NCI-H1092 treated with DMSO at 0.1 percent for 48 hours (cell line): ENCODE data around the gene MOB3C.

Experiments
- DNase-seq: peaks from one replicate; lab custom pipeline; 2025; lab: John Stamatoyannopoulos, UW

The MOB3C gene

DNA sequence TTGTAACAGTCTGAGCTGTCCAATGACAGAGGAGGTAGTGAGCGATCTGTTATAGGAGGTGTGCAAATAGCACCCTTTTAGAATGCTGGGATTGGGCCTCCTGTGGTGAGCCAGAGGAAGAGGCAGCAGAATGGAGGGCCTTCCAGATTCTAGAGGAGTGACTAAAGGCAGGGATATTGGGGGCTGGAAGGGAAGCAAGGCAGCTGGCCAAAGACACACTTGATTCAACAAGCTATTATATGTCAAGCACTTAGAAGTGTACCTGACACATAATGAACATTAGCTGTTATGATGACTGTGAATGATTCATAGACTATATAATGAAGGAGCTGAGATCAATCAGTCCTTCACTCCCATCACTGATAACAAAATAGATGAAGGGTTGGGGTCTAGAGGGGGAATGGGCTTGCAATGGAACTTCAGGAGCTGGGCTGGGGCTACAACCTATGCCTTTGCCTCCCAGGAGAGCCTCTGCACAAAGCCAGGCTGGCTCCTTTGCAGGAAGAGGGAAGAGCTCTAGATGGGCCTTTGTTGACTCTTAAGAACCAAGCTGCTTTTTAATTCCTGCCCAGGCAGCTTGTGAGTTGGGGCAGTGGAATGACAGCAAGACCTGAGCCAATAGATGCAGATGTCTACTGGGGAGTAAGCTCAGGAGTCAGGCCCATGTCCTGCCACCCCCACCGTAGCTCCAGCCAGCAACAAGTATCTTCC lies 10.2 kb downstream of the MOB3C start:
- peak; percentile 71 for DNase-seq

DNA sequence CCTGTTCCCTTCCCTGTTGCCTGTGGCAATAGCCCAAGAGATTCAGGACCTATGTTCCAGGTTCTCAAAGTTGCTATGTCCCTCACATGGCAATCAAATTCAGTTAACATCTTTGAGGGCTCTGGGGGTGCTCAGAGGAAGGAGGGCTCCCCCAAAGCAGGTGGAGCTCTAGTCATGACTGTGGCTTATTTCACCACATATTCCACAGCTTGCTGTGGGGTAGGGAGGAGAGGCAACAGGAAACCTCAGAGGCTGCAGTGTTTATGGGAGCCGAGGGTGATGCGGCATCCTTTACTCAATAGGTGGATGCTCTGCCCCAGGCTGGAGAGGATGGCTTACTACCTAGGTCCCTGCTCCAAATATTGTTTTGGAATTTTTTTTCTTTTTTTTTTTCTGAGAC lies 11.4 kb downstream of the MOB3C start:
- DNase-seq: no peak

DNA sequence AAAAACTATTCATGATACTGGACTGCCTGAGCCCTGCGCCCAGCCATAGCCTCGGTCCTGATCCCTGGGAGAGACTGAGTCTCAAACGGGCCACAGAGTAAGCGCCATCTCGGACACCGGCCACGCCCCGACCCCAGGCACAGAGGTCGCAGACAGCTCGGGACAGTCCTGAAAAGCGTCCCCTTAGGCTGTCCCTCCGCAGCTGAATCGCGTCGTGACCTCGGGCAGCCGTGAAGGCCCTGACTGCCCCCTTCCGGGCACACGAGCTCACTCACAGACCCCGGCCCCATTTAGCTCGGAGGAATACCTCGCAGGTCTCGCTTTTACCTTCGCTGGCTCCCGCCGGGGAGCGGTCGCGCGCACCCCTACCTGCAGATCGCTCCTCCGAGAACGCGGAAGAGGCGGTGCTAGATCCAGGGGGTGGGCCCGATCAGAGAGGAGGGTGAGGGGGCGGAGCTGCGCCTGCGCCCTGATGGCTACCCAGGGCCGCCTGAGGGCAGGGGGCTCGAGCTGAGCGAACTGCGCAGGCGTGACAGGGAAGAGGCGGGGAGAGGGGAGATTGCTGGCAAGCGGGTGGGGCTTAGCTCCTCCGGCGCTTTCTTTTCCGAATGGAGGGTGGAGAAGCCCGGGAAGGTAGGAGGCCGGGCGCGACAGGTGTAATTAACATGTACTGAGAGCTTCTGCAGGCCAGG lies 12.6 kb downstream of the MOB3C start, which contains the start of gene MKNK1:
TSS of gene MKNK1 (minus strand) at position 411 of the 692 bp plus-strand sequence. CDS start 20,941 bp downstream, outside the sequence.
- DNase-seq: peak; percentile 42

DNA sequence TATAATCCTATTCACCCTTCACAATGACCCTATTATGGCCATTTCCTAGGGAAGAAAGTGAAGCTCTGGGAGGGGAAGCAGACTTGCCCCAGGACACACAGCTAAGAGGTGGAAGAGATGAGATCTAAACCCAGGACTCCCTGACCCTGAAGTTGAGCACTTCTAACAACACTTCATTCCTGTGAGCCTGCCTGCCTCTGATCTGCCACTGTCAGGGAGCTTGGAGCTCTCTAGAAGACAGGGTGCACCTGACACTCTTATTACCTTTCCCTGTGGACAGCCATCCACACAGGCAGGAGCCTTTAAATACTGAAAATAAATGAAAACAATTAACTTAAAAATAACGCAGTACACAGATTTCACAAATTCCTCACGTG lies 13.1 kb downstream of the MOB3C start:
- no peak for DNase-seq

DNA sequence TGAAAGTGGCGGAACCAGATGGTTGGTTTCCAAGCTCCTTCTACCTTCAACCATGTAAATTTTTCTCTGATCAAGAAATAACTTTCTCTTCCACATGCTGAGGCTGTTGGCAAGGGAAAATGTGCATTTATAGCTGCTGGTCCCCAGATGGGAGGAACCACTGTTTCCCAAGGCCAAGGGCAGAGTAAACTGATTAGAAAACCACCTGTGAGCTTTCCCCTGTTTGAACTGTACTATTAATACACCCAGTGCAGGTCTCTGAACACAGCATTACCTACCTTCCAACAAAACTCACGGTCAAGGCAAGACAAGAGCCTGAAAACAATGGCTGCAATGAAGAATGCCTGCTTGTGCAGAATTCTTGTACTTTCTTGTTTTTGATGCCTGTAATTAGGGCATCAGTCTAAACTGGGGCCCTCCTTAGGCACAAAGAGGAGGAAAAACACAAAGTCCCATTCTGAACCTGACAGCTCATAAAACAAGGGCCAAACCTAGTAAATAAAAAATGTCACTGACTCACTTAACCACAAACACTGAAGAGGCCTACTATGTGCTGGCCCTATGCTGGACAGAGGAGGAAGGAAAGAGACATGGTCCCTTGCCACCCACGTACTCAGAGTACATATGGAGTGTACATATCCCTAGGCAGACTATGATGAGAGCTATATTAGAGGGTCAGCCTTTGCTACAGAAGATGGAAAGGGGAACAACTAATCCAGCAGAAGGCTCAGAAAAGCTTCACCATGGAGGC lies 15.2 kb downstream of the MOB3C start:
- DNase-seq: no peak

DNA sequence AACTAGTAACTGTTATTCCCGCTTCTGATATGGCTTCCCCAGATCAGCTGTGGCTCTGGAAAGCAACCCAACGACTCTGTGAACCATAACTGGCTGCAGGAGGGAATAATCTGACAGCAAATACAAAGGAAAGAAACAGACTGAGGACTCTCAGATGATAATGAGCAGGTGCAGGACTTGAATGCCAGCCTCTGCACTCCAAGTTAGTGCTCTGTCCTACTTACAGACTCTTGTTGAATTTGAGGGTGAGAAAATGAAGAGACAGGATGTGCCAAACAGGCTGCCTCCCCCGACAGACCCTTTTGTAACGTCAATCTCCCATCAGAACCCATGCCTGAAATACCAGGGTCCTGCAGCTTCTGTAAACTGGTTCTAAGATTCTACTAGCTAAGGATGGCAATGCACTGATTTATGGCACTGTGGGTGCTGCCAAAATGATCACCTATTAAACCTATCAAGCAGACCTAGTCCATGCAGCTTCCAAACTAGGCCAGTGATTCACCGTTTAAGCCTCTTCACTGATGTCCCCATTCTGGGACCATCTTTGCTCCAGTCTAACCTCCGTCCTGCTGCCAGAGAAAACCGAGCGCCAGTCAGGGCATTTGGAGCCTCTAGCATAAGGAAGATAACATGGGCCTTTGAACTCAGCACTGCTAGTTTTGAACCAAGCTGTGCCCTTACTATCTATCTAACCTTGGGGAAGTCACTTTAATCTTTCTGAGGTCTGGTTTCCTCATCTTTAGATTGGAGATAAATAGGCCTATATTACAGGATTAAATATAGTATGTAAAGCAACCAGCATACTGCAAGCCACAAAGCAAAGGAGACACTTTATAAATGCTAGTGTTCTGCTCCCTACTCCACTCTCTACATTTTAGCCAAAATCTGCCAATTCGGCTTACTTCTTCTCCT lies 17.3 kb downstream of the MOB3C start:
- no peak for DNase-seq

DNA sequence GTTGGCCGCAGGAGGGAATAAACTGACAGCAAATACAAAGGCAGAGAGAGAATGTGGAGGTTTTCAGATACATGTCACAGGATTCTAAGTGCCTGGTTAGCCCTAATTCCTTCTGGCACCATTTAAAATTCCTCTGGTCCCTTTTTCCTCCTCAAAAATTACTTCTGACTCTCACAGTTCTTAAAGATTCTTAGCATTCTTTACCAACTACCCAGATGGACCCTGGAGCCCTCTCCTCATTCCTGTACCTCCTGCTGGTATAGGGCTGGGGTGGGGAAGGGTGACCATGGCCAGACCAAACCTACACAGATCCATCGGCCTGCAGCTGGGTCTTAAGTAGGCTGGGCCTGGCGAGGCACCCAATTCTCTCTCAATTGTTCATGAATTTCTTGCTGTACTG lies 19.8 kb downstream of the MOB3C start:
- DNase-seq: no peak

DNA sequence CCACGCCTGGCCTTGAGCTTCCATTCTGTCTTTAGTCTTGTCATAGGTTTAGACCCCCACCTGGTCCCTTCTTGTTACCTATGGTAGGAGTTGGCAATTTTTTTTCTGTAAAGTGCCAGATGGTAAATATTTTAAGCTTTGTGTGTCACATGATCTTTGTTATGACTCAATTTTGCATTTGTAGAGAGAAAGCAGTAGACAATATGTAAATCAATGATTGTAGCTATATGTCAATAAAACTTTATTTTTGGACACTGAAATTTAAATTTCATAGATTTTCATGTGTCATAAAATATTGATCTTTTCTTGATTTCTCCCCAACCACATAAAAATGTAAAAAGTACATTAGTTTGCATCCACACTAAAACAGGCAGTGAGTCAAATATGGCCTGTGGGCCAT lies 20.6 kb downstream of the MOB3C start:
- DNase-seq: no peak

DNA sequence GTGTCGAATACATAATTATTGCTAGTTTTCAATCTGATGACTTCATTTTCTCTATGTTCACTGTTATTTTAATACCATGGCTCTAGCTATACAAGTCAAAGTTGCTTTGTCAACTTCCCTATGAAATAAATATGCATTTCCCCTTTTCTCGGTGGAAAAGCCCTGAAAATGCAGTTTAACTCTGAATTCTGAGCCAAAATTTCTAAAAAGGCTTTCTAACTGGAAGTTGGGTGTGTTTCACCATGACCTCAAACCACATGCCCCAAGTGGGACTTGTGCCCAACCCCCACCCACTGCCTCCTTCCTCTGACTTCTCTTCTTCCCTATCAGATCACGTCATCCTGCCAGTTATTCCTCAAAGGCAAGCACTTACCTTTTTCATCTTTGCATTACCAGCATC lies 21.5 kb downstream of the MOB3C start:
- no peak for DNase-seq

DNA sequence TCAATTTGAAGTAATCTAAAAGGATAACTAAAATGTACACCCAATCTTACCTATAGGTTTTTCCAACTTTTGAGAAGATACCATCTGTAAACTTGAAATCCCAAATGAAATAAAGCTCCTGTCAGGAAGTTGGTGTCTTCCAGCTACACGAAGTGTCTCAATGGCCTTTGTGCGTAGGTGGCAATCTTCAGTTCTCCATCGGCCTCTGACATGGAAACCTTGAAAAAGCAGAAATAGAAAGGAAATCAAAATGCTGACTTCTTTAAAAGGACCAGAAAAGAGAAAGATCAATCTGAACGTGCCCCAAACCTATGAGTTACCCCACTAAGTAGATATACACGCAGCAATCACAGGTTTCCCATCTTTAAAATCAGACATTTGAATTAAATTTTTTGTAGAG lies 22.5 kb downstream of the MOB3C start:
- no peak for DNase-seq

DNA sequence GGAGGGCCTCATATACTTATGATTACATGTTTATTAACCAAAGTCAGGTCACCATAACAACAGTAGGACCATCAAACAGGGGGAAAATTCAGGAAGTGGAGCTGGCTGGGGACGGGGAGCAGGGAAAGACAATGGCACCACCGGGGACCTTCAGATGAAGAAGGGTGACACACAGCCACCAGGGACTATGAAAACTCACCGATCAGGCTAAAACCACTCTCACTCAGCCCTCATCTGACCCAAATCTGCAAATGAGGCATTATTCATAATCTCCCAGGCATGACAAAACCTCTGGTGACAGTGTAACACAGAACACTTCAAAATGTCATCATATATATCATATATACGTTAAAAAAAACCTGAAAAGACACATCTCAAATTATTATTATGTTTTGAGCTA lies 23.8 kb downstream of the MOB3C start:
- no peak for DNase-seq

DNA sequence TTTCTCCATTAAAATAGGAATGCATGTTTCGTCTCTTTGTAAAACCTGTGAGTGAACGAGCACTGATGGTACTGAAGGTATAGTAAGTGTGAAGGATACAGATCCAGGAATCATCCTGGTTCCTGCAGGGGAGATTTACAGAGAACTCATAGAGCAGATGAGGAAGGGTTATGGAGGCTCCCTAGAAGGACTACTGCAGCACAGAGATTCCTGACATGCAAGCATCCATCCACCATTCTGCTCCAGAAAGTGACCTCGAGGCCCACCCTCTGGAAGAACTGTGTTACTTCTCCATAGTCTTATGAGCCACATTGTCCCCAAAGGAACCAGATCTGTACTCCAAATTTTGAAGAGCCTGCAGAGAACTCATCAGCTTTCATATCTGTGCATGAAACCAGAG lies 27.1 kb downstream of the MOB3C start:
- no peak for DNase-seq

DNA sequence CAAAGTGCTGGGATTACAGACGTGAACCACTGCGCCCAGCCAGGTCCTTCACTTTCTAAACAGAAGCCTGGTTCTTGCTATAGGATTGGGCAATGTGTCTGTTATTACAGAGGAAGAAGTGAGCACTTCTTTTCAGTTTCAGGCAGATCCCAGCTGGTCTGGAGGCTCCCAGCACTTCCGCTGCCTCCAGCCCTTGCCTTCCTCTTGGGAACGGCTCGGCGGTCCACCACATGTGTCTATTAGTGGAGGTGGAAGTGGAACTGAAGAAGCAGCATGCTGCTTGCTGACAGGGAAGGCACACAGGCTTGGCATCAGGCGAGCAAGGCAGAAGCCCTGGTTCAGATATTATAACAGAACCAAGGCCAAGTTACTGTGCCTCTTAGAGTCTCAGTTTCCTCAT lies 29.5 kb downstream of the MOB3C start:
- DNase-seq: no peak

DNA sequence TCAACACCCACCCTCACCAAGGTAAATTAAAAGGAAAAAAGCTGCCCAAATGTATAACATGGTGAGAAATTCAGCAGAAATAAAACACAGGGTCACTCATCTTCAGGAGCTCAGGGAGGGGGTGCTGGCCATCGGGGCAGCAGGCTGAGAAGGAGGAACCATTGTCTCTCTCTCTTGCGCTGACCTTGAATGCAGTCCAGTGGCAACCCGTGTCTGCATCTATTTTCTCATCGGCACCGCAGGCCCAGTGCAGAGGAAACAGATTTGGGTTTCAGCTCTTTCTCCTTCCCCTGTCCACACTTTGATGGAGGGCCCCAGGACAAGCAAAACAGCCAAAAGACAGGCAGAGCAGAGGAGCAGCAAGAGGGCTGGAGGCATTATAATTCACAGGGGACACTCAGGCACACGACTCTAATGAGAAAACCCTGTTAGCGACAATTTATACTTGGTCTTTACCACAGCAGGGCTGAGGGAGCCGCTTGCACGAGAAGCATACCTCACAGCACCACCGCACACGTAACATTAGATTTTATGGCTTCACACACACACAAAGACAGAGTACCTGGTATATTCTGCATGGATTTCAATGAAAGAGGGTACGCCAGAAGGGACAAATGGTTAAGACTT lies 31.2 kb downstream of the MOB3C start:
- no peak for DNase-seq

DNA sequence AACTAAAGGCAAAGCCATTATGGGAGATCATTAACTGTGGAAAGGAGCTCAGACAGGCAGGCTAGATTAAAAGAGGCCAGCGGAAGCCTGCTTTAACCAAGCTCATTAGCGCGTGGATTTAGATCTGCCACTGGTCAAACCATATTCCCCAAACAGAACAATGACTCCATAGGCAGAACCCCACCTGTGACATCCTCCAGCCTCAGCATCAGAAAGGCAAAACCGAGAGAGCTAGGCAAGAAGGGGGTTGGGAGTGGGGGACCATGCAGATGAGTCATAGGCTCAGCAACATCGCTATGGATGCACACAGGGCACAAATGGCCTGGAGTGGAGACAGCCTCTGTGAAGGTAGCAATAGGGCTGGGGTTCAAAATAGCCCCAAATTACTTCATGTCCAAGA lies 33.1 kb downstream of the MOB3C start:
- no peak for DNase-seq

DNA sequence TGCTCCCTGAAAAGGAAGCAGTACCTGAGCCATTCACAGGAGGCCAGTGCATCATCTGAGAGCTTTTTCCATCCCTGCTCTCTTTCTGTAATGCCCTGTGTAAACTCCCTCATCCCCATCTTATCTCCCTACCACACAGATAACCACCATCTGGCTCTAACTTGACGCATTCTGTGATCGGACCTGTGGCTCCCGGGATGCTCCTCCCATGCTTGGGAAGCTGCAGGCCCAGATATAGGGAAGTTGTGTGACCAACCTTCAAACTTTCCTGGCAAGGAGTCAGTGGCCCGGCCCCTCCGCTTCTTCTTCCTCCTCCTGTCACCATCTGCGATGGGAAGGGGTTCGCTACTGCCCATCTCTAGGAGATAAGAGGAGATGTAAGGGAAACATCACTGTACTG lies 33.6 kb downstream of the MOB3C start:
- no peak for DNase-seq

DNA sequence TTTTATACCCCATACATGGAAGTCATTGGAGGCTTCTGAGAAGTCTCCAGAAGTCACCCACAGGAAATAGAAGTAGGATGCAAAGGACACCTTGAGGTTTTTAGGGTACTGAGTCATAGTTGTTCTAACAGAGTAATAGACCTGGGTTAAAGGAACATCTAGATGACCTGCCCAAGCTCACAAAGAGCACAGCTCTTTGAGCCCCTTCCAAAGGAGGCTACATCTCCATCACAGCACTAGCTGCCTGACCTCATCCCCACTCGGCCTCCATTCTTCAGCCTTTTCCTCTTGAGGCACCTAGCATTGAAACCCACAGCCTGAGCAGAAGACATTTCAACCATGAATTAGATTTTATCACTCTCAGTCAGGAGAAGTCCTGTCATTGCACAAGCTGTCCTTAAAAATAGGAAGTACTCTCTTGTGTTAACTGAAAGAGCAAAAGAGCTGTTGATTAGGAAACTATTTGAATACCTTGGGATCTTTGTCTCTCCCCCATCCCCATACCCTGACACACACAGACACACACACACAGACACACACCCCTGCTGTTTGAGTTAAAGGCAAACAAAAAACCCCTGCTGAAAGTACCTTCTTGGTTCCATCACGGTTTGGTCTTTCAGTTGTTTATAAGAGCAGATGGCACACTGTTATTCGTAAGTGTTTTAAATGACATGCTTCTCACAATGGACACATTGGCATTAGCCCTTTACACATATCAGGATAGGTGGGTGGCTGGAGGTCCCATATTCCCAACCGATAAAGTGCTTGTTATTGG lies 34.7 kb downstream of the MOB3C start:
- DNase-seq: no peak

DNA sequence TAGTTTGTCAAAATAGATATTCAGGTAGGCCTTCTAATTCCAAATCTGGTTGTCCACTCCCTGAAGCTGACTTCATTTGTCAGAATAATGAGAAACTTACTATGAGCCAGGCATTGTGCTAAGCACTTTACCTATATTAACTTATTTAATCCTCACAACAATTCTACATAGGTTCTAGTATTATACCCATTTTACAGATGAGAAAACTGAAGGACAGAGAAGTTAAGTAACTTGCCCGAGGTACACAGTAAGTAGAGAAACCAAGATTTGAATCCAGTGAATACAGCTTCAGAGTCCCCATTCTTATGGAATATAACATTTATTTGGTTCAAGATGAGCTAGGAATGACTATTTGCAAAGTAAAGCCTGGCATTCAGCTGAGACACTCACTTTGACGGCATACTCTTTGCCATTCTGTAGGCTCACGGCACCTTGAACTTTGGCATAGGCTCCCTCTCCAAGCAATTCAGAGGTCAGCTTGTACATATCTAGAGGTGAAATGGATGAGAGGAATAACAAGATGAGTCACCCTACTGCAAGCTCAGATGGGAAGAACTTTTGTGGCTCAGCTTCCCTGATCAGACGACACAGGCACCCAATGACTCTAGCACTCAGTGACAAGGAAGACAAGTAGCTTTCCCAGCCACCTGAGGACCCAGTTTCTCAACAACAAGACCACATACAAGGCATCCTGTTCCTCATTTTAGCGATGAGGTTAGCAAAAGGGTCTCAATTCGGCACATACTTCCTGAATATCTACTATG lies 36.3 kb downstream of the MOB3C start:
- no peak for DNase-seq

DNA sequence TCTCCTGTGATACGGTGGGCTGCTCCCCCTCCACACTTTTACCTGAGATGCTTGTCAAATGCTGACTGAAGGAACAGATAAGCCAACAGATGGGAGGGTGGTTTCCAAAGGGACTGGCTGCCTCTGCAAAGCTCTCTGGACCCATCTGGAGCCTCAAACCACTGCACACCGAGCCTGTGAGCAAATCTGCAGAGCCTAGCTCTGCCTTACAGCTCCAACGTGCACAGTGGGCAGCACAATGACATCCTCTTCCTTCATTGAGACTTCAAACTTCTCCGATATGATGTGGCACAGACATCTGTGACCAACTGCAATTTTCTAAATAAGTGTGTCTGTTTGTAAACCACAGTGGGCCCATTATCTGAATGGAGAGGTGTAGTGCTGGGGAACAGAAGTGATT lies 38.9 kb downstream of the MOB3C start:
- DNase-seq: no peak

DNA sequence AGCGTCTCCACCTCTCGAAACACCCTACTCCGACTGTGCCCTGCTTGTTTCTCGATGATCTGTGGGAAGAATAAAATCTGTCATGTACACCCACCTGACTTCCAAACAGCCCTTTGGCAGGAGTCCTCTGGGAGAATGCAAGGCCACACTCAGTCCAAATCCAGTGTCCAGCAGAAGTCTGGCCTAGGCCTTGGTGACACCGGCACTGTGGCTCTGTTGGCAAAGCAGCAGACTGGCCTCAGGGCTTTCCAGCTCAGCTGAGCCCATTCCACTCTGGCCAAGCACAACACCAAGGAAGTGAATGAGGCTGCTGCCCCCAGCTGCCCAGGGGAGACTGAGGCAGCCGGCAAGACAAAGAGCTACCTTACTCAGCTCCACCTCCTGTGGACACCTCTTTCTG lies 40.0 kb downstream of the MOB3C start:
- no peak for DNase-seq
